Ovary (tissue), 3 donors: ENCODE measurements around the gene USP17L11.
"Not testable (repeated sequence)": the region's sequence is repeated elsewhere in the genome, so short reads cannot be mapped to it uniquely, and the experiment has no call there.

Source experiments
- POLR2A ChIP-seq: fragments of 450-650 bp; IDR thresholded peaks from one replicate; pipeline ENCODE4 v1.6.1; 2017; ENCODE audit warnings: antibody characterized with exemption, mild to moderate bottlenecking, moderate library complexity
- TF ChIP-seq, protein P1 (sequence below), 3 donors: fragments of 450-650 bp in 2 of 3; fragments of 200-600 bp in 1 of 3; IDR thresholded peaks; one replicate each; pipeline versions ENCODE4 v1.5.1 to v1.8.0; 2016 to 2022; ENCODE audit warnings: antibody characterized with exemption in 3 of 3, mild to moderate bottlenecking in 1 of 3
- donor health status: DM: no; HTN: no; CAD: no.

- TF ChIP-seq POLR2A: not testable (repeated sequence)
- TF ChIP-seq, protein P1, sequence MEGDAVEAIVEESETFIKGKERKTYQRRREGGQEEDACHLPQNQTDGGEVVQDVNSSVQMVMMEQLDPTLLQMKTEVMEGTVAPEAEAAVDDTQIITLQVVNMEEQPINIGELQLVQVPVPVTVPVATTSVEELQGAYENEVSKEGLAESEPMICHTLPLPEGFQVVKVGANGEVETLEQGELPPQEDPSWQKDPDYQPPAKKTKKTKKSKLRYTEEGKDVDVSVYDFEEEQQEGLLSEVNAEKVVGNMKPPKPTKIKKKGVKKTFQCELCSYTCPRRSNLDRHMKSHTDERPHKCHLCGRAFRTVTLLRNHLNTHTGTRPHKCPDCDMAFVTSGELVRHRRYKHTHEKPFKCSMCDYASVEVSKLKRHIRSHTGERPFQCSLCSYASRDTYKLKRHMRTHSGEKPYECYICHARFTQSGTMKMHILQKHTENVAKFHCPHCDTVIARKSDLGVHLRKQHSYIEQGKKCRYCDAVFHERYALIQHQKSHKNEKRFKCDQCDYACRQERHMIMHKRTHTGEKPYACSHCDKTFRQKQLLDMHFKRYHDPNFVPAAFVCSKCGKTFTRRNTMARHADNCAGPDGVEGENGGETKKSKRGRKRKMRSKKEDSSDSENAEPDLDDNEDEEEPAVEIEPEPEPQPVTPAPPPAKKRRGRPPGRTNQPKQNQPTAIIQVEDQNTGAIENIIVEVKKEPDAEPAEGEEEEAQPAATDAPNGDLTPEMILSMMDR (IDR thresholded peaks at IDR 0.05): not testable (repeated sequence)
These were observed 9.4 kb downstream of the USP17L11 start, which contains the start of gene USP17L13 for GRCh38 chr4:9224596-9224995.
